Peyer's patch (tissue), 4 donors: ENCODE measurements around the gene ALG1L2.
"Not testable (repeated sequence)": the region's sequence is repeated elsewhere in the genome, so short reads cannot be mapped to it uniquely, and the experiment has no call there.

ENCODE experiments used
- CTCF ChIP-seq, 6 experiments: fragments of 450-650 bp in 4 of 6; fragments of 200-600 bp in 2 of 6; sonication (generic) in 1 of 6; IDR thresholded peaks; one replicate each; pipeline ENCODE4 v1.5.1; 2017 to 2019; ENCODE audit warnings: antibody characterized with exemption in 6 of 6, mild to moderate bottlenecking in 3 of 6, moderate library complexity in 1 of 6
- POLR2A ChIP-seq, 2 donors: fragments of 450-650 bp; IDR thresholded peaks; one replicate each; pipeline ENCODE4 v1.5.1; 2017; ENCODE audit warnings: antibody characterized with exemption in 2 of 2, mild to moderate bottlenecking in 2 of 2, moderate library complexity in 2 of 2

- not testable (repeated sequence) for TF ChIP-seq CTCF, POLR2A (IDR thresholded peaks at IDR 0.05)
These were observed 63.8 kb downstream of the ALG1L2 start for GRCh38 chr3:130145456-130145855.
